RWPE2 (cell line): ENCODE measurements around the gene CHRND.

Experiments
- ATAC-seq: fragments of 200-7000 bp; cut with Tn5 transposase; 3 replicates; pipeline ENCODE4 v1.9.1; 2021; ENCODE audit warnings: low read depth
- DNase-seq: peaks from one replicate; pipeline ENCODE4 v3.0.0-alpha.2; 2020; ENCODE audit warnings: low spot score
- H3K27ac ChIP-seq: fragments of 450-650 bp; 2 replicates; pipeline ENCODE4 v1.5.1; 2017; ENCODE audit warnings: mild to moderate bottlenecking; ENCODE audit not compliant: poor library complexity, severe bottlenecking
- H3K27me3 ChIP-seq: fragments of 250-450 bp; sonication (Bioruptor Pico); 2 replicates; pipeline ENCODE4 v1.5.1; 2021; ENCODE audit warnings: mild to moderate bottlenecking, moderate library complexity; ENCODE audit not compliant: insufficient read depth, poor library complexity, severe bottlenecking
- H3K36me3 ChIP-seq: fragments of 250-450 bp; sonication (Bioruptor Pico); 2 replicates; pipeline ENCODE4 v1.5.1; 2020; ENCODE audit warnings: low read depth, mild to moderate bottlenecking, moderate library complexity
- H3K4me1 ChIP-seq: fragments of 250-450 bp; sonication (Bioruptor Pico); 2 replicates; pipeline ENCODE4 v1.5.1; 2021; ENCODE audit warnings: mild to moderate bottlenecking, moderate library complexity; ENCODE audit not compliant: insufficient read depth, poor library complexity, severe bottlenecking
- H3K4me3 ChIP-seq: fragments of 250-450 bp; sonication (Bioruptor Pico); 2 replicates; pipeline ENCODE4 v1.5.1; 2021; ENCODE audit warnings: mild to moderate bottlenecking, moderate library complexity; ENCODE audit not compliant: severe bottlenecking
- H3K9me3 ChIP-seq: fragments of 250-450 bp; sonication (Bioruptor Pico); 2 replicates; pipeline ENCODE4 v1.5.1; 2021; ENCODE audit warnings: mild to moderate bottlenecking, moderate library complexity; ENCODE audit not compliant: severe bottlenecking
- CTCF ChIP-seq: fragments of 450-650 bp; IDR thresholded peaks from one replicate; pipeline ENCODE4 v1.5.1; 2017; ENCODE audit warnings: mild to moderate bottlenecking, moderate library complexity; ENCODE audit not compliant: poor library complexity, severe bottlenecking

The CHRND gene

GRCh38 chr2:232525791-232526371 lies at the start of gene CHRND:
CHRND (plus strand) TSS chr2:232526160; CDS start chr2:232526216, 56 bp downstream.
- Histone ChIP-seq H3K4me1 (no peaks in the 10 kb centered on the region), H3K27me3 (peaks cover 35% of the 10 kb centered on the region), H3K36me3 (no peaks in the 10 kb centered on the region), H3K27ac (no peak within 1 kb of the TSS), H3K9me3 (no peaks in the 10 kb centered on the region), H3K4me3 (no peak within 1 kb of the TSS)
- no peak for DNase-seq
- no peak for ATAC-seq
- no peak for TF ChIP-seq CTCF

GRCh38 chr2:232476791-232477190 lies 49.2 kb upstream of the CHRND start:
- no peak overlapping the region for H3K27ac ChIP-seq
- no peaks in the 10 kb centered on the region for H3K36me3 ChIP-seq
- ATAC-seq (no peak), DNase-seq (peak; percentile 26)
- H3K9me3 ChIP-seq, result no peaks in the 10 kb centered on the region
- H3K4me1 ChIP-seq, result no peaks in the 10 kb centered on the region
- TF ChIP-seq CTCF, result no peak
- H3K27me3 ChIP-seq, result peaks cover 22% of the 10 kb centered on the region
- no peak overlapping the region for H3K4me3 ChIP-seq

GRCh38 chr2:232477751-232478510 lies 48.0 kb upstream of the CHRND start:
- no peaks in the 10 kb centered on the region for H3K4me1 ChIP-seq
- no peak for ATAC-seq
- peaks cover 22% of the 10 kb centered on the region for H3K27me3 ChIP-seq
- no peaks in the 10 kb centered on the region for H3K9me3 ChIP-seq
- no peak overlapping the region for H3K27ac ChIP-seq
- H3K36me3 ChIP-seq, result no peaks in the 10 kb centered on the region
- no peak for TF ChIP-seq CTCF
- DNase-seq, result peak; percentile 42
- H3K4me3 ChIP-seq, result no peak overlapping the region

GRCh38 chr2:232478571-232479340 lies 47.2 kb upstream of the CHRND start:
- Histone ChIP-seq H3K4me3 (no peak overlapping the region), H3K27me3 (peaks cover 15% of the 10 kb centered on the region), H3K36me3 (no peaks in the 10 kb centered on the region), H3K27ac (no peak overlapping the region), H3K9me3 (no peaks in the 10 kb centered on the region), H3K4me1 (no peaks in the 10 kb centered on the region)
- ATAC-seq (no peak), DNase-seq (peak; percentile 60)
- TF ChIP-seq CTCF, result no peak
